HFFc6 (cell line): ENCODE results near the gene VEPH1. TPM values are rescaled to one million over a fixed set of nuclear protein-coding genes. Genes with fewer than 3 reads are reported as not detected.

Experiments
- DNase-seq: peaks from one replicate; pipeline ENCODE4 v3.0.0-alpha.2; 2018
- H3K27ac Mint-ChIP-seq: 2 replicates; pipeline ENCODE4 v1.8.0; 2020; ENCODE audit warnings: mild to moderate bottlenecking, mixed read lengths
- H3K27me3 Mint-ChIP-seq: 2 replicates; pipeline ENCODE4 v1.8.0; 2021; ENCODE audit warnings: mild to moderate bottlenecking, moderate library complexity, mixed read lengths; ENCODE audit not compliant: insufficient read depth
- H3K36me3 Mint-ChIP-seq: 2 replicates; pipeline ENCODE4 v1.8.0; 2021; ENCODE audit warnings: low read depth, mixed read lengths
- H3K4me1 Mint-ChIP-seq: 2 replicates; pipeline ENCODE4 v1.8.0; 2020; ENCODE audit warnings: low read depth, mixed read lengths
- H3K4me3 Mint-ChIP-seq: 2 replicates; pipeline ENCODE4 v1.8.0; 2020; ENCODE audit warnings: mild to moderate bottlenecking, moderate library complexity, mixed read lengths
- H3K9me3 Mint-ChIP-seq: 2 replicates; pipeline ENCODE4 v1.8.0; 2020; ENCODE audit warnings: mild to moderate bottlenecking, mixed read lengths
- CTCF ChIP-seq: fragments of 200-600 bp; sonication (generic); IDR thresholded peaks from 2 replicates; pipeline ENCODE4 v1.5.0; 2021; ENCODE audit warnings: antibody characterized with exemption, mild to moderate bottlenecking
- total RNA-seq, 6 experiments: library from RNA; stranded (reverse); fragmentation: NEBNext Ultra II Directional; extraction: Animal tissue kit (Norgen Biotek cat#: 25700); gene quantifications; 2 replicates in 1 of 6; 3 replicates in 5 of 6; pipeline ENCODE4 v1.2.3, GENCODE V29; 2021

The VEPH1 gene
- total RNA-seq, 6 experiments from 2014 or later, result 33.3 to 72.7 (median 63.8) TPM

DNA sequence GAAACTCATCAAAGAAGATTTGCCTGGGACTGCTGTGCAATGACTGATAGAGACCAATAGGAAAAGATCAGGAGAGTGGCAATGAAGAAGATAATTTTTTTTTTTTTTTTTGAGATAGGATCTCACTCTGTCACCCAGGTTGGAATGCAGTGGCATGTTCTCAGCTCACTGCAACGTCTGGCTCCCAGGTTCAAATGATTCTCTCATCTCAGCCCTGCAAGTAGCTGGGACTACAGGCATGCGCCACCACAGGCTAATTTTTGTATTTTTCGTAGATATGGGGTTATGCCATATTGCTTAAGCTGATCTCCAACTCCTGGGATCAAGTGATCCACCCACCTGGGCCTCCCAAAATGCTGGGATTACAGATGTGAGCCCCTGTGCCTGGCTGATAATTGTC is 226.4 kb downstream of the VEPH1 start:
- H3K9me3 Mint-ChIP-seq, result no peaks in the 10 kb centered on the region
- no peak overlapping the region for H3K4me3 Mint-ChIP-seq
- H3K27me3 Mint-ChIP-seq, result no peaks in the 10 kb centered on the region
- peaks cover 34% of the 10 kb centered on the region for H3K36me3 Mint-ChIP-seq
- no peak for TF ChIP-seq CTCF
- H3K4me1 Mint-ChIP-seq, result peaks cover 8% of the 10 kb centered on the region
- no peak overlapping the region for H3K27ac Mint-ChIP-seq
- no peak for DNase-seq

GRCh38 chr3:157275832-157276231 is 227.4 kb downstream of the VEPH1 start:
- DNase-seq, result no peak
- H3K36me3 Mint-ChIP-seq, result peaks cover 32% of the 10 kb centered on the region
- peaks cover 3% of the 10 kb centered on the region for H3K4me1 Mint-ChIP-seq
- no peaks in the 10 kb centered on the region for H3K9me3 Mint-ChIP-seq
- H3K4me3 Mint-ChIP-seq, result no peak overlapping the region
- no peak for TF ChIP-seq CTCF
- no peaks in the 10 kb centered on the region for H3K27me3 Mint-ChIP-seq
- H3K27ac Mint-ChIP-seq, result no peak overlapping the region

DNA sequence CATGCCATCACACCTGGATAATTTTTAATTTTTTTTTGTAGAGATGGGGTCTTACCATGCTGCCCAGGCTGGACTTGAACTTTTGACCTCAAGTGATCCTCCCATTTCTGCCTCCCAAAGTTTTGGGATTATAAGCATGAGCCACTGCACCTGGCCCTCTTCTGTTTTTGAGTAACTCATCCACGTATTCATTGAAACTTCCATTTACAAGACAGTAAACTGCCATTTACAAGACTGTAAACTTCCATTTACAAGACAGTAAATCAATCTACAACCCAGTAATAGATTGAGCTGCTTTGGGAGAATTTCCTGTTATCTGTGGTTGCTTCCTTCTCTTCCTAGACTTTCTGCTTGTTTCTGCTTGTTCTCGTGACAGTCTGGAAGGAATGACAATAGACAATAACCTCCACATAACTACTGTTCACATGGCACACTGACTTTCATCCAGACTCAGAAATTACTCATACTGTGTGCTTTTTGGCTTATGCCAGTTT is 228.5 kb downstream of the VEPH1 start:
- Mint-ChIP-seq H3K4me1 (no peaks in the 10 kb centered on the region), H3K4me3 (no peak overlapping the region), H3K27me3 (no peaks in the 10 kb centered on the region), H3K36me3 (peaks cover 29% of the 10 kb centered on the region), H3K9me3 (no peaks in the 10 kb centered on the region), H3K27ac (no peak overlapping the region)
- DNase-seq, result no peak
- TF ChIP-seq CTCF, result no peak

DNA sequence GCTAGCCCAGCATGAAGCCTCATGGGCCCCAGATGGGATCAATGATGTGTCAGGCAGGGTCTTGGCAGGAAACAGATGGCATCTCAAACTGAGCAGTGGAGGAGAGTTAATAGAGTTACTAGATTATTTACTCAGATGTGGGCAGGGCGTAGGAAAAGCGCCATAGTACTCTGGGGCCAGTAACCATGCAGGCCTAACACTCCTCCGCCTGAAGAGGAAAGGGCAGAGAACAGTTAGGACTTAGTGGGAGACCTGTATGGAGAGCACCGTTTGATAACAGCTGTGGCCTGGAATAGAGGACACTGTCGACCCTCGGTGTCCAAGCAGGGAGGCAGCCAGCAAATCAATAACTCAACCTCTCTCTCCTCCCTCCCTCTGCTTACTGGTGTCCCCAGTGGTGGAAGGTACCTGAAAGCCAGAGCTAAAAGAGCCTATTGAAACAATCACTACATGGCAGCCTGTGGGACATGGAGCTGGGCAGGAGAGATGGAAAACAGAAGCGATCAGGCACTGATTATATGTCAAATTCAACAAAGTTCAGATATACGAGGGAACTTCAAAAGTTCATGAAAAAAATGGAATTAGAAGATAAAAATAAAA is 231.8 kb downstream of the VEPH1 start:
- Mint-ChIP-seq H3K9me3 (no peaks in the 10 kb centered on the region), H3K36me3 (peaks cover 24% of the 10 kb centered on the region)

DNA sequence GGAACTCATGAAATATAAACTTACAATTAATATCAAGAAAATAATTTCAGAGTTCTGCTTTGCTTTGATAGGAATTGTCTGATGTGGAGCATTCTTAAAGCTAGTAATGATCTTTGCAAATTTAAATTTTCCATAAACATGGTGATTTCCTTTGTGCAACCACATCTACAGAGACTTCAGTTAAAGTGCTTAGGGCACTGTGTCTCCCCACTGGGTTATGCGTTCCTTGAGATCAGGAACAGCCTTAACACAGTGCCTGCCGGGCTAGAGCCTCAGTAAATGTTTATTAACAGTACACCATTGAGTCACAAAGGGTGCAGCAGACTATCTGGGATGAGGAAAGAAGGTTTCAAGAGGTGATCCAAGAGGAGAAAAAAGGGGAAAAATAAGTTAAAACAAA is 235.2 kb downstream of the VEPH1 start:
- peaks cover 1% of the 10 kb centered on the region; the same call in 1 of the 2 replicates for H3K4me1 Mint-ChIP-seq
- no peaks in the 10 kb centered on the region for H3K27me3 Mint-ChIP-seq
- H3K4me3 Mint-ChIP-seq, result no peak overlapping the region
- no peaks in the 10 kb centered on the region for H3K9me3 Mint-ChIP-seq
- TF ChIP-seq CTCF, result no peak
- H3K27ac Mint-ChIP-seq, result no peak overlapping the region
- H3K36me3 Mint-ChIP-seq, result peaks cover 24% of the 10 kb centered on the region
- no peak for DNase-seq

More for the DNA sequence above, 231.8 kb downstream of the VEPH1 start:
- no peaks in the 10 kb centered on the region for H3K4me1 Mint-ChIP-seq
- TF ChIP-seq CTCF, result no peak
- H3K27ac Mint-ChIP-seq, result no peak overlapping the region
- no peak overlapping the region for H3K4me3 Mint-ChIP-seq
- DNase-seq, result no peak
- no peaks in the 10 kb centered on the region for H3K27me3 Mint-ChIP-seq
